ENCODE data around the gene HYCC1.

DNA sequence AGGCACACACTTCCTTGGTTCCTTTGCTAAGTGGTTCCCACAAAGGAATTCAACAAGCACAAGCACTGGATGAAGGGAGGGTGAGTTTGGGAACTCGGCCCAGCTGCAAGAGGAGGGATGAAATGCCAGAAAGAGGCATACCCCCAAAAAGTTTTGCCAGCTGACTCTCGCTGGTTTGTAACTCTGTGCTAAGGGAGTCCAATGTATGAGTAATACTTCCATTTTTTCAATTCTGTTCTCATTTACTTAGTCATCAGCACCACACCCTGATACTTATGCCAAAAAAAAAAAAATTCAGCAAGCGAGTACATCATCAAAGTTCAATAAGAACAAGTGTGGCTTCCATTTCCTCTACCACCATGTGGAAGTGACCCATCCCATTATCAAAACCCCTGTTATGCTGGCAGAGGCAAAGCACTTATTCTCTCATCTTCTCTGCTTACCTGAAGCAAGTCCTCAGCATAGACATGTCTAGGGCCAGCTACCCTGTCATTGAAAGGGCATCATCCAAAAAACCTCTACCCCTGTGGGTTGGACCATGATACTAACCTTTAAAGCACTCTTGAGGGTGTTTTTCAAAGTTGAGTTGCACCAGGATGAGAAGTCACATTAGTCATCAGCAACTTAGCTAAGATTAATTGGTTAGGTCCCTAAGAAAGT, 6.9 kb upstream of the HYCC1 start:
- TF ChIP-seq EZH2 (IDR thresholded peaks at IDR 0.05; ENCODE audit: insufficient read depth, poor library complexity, severe bottlenecking) (no peak), EZH2phosphoT487 (IDR thresholded peaks at IDR 0.05; ENCODE audit: insufficient read depth, low read depth) (no peak)

Data from GM23248 (cell line).